ENCODE measurements around the gene PEX12. TPM values are rescaled to one million over a fixed set of nuclear protein-coding genes. Genes with fewer than 3 reads are reported as not detected.
"Not testable (repeated sequence)": the region's sequence is repeated elsewhere in the genome, so short reads cannot be mapped to it uniquely, and the experiment has no call there.

The PEX12 gene
- total RNA-seq, 1 experiment from 2014 or later = 6.9 TPM

DNA sequence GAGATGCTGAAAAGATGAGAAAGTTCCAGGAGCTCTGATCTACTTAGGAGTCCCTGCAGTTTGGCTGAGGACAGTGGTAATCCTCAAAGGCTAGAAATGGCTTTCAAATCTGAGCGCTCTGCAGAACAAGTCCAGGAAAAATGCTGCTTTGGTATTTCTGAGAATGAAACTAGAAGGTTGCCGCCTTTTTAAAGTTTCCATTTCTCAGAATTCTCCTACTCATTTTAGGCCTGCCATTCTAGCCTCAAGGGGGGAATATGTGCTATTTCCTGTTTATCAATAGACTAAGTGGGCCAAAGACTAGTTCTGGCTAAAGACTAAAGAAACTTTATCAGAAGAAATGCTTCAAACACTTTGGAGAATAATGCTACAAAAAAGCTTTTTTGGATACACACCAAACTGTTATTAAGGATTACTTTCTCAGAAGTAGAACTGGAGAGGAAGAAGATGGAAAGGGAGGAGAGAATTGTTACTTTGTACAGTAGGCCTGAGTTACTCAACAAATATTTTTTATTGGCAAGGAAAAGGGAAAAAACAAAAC is 40.7 kb downstream of the PEX12 start, which contains the start of gene SLFN12L:
TSS of gene SLFN12L (minus strand) at position 78 of the 541 bp plus-strand sequence. CDS start 15,314 bp downstream, outside the sequence.
- DNase-seq (ENCODE audit: low read depth) = no peak

- no peak for DNase-seq (ENCODE audit: low read depth)
Observed at GRCh38 chr17:35536664-35537171, 41.7 kb downstream of the PEX12 start.

GRCh38 chr17:35535406-35535805 is 43.0 kb downstream of the PEX12 start:
- DNase-seq (ENCODE audit: low read depth) = not testable (repeated sequence)

DNA sequence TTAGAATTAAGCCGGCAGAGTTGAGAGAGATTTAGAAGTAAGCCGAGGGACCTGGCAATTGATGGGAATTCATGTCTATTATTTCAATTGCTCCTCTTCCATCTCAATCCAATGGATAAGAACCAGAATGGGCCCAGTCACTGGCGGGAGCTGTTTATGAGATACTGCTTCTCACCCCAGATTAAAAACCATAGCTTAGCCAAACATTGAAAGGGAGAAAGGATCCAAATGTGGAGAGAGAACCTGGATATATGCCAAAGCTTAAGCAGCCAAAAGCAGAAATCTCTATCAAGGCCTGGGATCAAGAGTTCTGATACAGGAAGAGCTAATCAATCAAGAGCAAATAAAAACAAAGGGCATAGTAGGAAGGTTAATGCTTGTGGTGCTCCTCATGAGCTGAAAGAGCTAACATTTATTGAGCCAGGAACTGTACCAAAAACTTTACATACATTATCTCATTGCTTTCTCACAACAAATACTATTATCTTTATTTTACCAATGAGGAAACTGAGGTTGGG is 43.7 kb downstream of the PEX12 start:
- DNase-seq (ENCODE audit: low read depth) = no peak

DNA sequence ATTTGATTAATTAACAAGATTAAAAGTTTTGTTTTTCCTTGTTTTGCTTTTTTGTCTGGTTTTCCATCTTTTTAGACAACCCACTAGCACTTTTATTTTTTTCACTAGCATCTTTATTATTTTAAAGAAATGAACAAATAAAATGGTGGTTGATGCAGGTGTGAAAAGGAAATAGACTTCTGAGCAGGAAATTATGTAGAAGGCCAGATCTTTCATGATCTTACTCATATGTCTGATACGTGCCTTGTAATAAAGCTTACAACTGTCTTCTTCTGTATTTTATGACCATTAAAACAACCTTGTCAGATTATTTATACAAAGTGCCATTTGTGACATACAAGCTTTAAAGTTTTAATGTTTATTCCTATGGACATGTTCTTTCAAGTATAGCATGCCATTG is 47.2 kb downstream of the PEX12 start:
- DNase-seq (ENCODE audit: low read depth) = no peak

DNA sequence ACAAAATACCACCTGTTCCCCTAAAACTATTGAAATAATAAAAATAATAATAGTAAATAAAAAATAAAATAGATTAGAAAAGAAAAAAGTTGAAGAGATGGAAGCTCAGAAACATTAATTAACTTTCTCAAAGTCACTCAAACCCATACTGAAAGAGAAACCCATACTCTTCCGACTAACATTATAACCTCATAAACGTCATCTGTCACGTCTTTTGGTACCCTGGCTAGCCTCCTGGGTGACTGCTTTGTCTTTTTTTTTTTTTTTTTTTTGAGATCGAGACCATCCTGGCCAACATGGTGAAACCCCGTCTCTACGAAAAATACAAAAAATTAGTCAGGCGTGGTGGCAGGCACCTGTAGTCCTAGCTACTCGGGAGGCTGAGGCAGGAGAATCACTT is 48.5 kb downstream of the PEX12 start:
- DNase-seq (ENCODE audit: low read depth) = no peak

GRCh38 chr17:35529326-35529725 is 49.0 kb downstream of the PEX12 start:
- DNase-seq (ENCODE audit: low read depth) = not testable (repeated sequence)

Other genes starting within 250 kb of the PEX12 start
- gene SLFN11, start 204.9 kb downstream of the PEX12 start, total RNA-seq (2014; rRNA removed) = 22.7 and 23.1 TPM in 2 replicates
- gene SLFN12, start 146.1 kb downstream of the PEX12 start, total RNA-seq (2014; rRNA removed) = 33.7 and 34.8 TPM in 2 replicates
- 0.92 and 1.2 TPM in 2 replicates for gene SLFN13, start 129.8 kb downstream of the PEX12 start, total RNA-seq (2014; rRNA removed)
- 0.19 TPM in 1 of 2 replicates, not detected in the other for gene SLFN12L, start 40.9 kb downstream of the PEX12 start, total RNA-seq (2014; rRNA removed)
- gene SLFN14, start 17.8 kb downstream of the PEX12 start, total RNA-seq (2014; rRNA removed) = not detected in 2 replicates
- 75.3 and 100 TPM in 2 replicates for gene AP2B1, start 8.8 kb upstream of the PEX12 start, total RNA-seq (2014; rRNA removed)
- 0.32 and 0.63 TPM in 2 replicates for gene RASL10B, start 153.1 kb upstream of the PEX12 start, total RNA-seq (2014; rRNA removed)
- not detected in 2 replicates for gene GAS2L2, start 174.7 kb upstream of the PEX12 start, total RNA-seq (2014; rRNA removed)
- not detected in 2 replicates for gene C17orf50, start 182.3 kb upstream of the PEX12 start, total RNA-seq (2014; rRNA removed)
- not detected in 2 replicates for gene MMP28, start 217.1 kb upstream of the PEX12 start, total RNA-seq (2014; rRNA removed)
- gene TAF15, start 230.9 kb upstream of the PEX12 start, total RNA-seq (2014; rRNA removed) = 25.9 and 42.4 TPM in 2 replicates